HG03097 (cell line): ENCODE data around the gene AGBL4.

Experiments used
- ATAC-seq: cut with Tn5 transposase; IDR thresholded peaks from one replicate; pipeline ENCODE4 v1.9.1; 2021; ENCODE audit not compliant: unreplicated experiment, low FRiP score

The AGBL4 gene

DNA sequence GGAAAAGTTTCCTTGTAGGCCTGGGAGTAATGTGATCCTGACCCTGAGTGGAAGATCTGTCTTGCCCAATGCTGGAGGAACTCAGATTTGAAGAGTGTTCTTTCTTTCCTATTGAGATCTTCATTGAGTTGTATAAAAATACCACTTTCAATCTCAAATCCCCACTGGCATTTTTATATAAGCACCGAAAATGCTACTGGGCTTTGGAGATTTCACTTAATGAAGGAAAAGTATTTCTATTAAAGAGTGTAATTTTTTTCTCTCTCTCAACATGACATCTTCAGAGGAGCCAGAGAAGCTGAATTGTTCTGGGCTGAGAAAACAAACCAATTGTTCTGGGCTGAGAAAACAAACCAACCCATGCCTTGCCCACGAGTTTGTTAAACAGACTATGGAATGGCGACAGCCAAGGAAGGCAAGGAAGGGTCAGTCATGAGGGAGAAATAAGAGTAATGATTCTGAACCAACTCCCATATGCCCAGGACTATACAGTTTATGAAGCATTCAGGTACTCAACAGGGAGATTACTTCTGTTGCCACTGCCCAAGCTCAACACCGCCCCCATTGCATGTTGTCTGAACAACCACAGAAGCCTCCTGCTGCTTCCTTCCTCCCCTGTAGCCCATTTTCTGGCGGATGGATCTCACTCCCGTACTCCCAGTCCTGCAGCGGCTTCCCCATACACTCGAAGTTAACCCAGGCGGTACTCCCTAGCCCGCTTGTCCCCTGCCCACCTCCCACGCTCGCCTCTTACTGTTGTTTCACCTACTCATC is 1350.2 kb downstream of the AGBL4 start:
- ATAC-seq = no peak

- ATAC-seq = no peak
Measured at GRCh38 chr1:48671578-48671977, 1352.2 kb downstream of the AGBL4 start.

DNA sequence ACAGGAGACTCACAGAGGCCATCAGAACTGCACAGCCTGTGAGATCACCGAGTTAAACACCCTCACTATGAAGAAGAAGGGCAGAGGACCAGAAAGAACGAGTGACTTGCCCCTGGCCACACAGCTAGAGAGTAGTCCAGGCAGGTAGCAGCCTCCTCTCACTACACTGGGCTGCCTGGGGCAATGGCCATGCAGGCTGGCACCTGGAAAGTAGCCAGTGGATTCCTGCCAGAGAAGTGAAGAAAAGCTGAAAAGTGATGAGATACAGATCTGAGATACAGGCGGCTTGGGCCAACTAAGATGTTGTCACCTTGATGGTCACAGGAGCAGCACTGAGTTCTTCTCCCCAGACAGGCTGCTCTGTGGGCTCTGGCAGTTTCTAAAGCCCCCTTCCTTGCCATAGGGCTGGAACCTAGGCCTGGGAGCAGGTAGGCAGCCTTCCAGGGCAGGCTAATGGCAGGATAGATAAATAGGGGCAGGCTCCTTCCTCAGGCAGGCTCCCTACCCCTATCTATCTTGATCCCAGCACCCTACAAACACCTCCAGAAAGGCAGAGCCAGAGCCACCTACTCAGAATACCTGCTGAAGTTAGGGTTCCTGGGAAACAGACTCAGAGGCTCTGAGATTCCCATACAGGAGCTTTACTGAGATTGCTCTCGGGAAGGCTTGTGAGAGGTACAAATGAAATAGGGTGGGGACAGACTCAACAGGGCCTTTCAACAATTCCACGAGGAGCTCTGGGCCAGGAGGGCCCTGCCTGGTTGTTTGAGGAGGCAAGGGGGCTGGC is 1353.3 kb downstream of the AGBL4 start:
- ATAC-seq = no peak

- no peak for ATAC-seq
Measured at GRCh38 chr1:48668339-48668738, 1355.4 kb downstream of the AGBL4 start.

- ATAC-seq = no peak
Measured at GRCh38 chr1:48667782-48668181, 1356.0 kb downstream of the AGBL4 start.

GRCh38 chr1:48665708-48666407 is 1357.9 kb downstream of the AGBL4 start:
- no peak for ATAC-seq

GRCh38 chr1:48661726-48662463 is 1361.9 kb downstream of the AGBL4 start:
- no peak for ATAC-seq

- ATAC-seq = no peak
Measured at GRCh38 chr1:48659801-48660200, 1364.0 kb downstream of the AGBL4 start.

DNA sequence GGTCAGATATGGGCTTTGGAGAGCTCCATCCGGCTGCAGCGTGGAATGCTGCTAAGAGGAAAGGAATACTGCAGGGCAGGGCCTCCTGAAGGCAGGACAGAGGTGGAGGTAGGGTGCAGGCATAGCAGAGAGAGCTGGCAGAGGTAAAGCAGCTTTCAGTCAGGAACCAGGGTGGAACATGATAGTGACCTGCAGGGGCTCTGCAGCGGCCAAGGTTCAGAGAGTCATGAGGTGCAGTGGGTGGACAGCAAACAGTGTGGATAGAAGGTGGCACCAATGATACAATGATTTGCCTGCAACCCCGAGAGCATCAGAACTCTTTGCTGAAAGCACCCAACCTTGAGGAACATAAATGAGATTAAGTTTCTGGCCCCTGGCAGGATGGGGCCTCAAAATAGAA is 1366.3 kb downstream of the AGBL4 start:
- ATAC-seq = no peak

GRCh38 chr1:48654606-48655210 is 1369.0 kb downstream of the AGBL4 start:
- no peak for ATAC-seq

DNA sequence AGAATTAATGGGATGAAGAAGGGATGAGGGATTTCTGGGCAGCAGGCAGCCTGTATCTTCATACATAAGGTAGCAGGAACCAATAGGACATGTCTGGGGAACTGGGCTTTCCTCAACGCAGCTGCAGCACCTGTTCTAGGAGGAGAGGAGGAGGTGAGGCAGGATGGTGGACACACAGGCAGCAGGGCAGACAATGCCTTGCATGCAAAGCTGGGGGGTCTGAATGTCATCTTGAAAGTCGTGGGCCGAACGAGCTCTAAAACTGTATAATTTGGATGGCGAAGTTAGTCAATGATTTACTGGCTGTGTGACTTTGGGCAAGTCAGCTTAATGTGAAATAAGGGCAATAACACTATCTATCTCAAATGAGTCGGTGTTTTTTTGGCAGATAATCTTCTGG is 1371.4 kb downstream of the AGBL4 start:
- ATAC-seq = no peak

DNA sequence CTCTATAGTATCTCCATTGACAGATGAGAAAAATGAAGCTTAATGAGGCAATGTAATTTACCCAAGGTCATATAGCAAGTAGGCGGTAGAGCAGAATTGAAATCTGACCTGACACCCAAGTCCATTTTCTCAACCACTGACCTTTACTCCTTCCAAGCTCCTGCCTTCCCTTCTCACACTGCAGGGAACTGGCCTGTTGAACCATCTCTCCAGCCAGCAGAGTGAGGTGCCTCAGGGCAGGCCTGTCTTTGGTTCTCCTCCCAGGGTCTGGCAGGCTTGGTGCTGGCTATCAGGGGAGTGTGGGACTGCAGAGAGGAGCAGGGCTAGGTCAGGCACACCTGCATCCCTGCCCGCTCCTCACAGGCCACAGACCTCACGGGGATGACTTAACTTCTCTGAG is 1373.9 kb downstream of the AGBL4 start:
- no peak for ATAC-seq

DNA sequence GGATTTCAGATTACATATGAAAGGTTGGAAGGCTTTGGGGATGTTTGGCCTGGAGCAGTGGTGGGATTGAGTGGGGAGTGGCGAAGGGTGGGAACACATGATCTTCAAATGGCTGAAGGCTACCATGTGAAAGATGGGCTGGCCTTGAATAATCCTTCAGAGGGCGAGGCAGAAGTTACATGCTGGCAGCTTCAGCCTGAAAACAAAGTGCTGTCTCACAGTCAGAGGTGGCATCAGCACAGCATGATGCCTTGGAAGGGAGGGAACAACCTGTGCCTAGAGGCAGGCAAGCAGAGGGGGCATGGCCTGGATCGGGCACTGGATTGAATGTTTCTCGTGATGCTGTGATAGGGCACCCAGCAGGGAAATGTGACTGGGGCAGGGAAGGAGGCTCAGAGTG is 1377.9 kb downstream of the AGBL4 start:
- no peak for ATAC-seq

DNA sequence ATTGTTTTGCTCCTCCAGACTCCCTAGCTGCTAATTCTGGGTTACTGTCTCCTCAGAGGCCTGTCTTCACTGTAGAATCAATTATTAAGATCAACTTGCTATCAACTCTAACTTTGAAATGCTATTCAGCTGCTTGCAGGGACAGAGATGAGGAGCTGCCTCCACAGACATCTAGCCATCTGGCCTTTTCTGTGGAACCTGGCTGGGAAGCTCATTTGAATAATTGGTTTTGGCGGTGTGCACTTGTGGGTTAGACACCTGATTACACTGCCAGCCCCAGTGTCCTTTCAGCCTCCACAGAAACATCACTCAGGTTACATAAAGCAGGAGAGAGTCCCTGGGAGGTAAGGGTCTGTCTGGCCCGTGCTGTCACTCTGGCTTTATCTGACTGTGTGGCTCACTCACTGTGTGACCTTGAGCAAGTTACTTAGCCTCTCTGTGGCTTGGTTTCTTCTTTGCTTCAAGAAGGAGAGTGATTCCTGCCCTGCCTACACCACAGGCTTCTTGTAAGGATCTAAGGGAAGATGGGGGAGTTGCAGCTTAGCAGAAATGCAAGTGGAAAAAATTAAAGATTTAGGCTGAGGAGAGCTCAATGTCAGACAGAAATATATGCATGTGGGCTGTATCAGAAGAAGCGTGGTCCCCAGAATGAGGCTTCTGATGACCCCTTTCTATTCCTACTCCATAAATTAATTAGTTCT is 1378.7 kb downstream of the AGBL4 start:
- no peak for ATAC-seq

DNA sequence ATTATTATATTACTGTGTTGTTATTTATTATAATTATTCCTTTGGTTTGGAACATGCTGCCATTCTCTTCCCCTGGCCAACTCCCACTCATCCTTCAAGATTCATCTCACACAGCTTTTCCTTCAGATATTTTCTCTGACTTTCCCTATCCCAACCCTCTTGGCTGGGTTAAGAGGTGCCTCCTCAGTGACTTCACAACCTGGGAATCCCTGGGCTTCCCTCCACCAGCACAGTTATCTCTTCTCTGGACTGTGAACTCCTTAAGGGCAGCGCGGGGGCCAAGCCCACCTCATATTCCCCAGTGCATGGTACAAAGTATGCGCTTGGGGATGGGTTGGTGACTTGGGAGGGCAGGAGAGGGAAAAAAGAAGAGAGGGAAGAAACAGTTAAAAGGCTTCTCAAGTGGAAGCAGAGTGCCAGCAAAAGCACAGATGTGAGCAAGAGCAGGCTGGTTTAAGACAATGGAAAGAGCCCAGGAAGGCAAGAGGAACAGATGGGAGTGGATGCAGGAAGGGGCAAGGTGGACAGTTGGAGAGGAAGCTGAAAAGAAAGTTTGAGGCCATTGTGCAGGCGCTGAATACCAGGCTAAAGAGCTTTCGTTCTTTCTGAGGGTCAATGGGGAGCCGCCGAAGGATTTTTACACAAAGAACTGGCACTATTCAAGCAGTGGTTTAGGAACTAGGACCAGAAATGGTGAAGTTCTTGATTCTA is 1379.4 kb downstream of the AGBL4 start:
- no peak for ATAC-seq

- ATAC-seq = no peak
Measured at GRCh38 chr1:48643193-48643592, 1380.6 kb downstream of the AGBL4 start.

- no peak for ATAC-seq
Measured at GRCh38 chr1:48640836-48641492, 1382.8 kb downstream of the AGBL4 start.

DNA sequence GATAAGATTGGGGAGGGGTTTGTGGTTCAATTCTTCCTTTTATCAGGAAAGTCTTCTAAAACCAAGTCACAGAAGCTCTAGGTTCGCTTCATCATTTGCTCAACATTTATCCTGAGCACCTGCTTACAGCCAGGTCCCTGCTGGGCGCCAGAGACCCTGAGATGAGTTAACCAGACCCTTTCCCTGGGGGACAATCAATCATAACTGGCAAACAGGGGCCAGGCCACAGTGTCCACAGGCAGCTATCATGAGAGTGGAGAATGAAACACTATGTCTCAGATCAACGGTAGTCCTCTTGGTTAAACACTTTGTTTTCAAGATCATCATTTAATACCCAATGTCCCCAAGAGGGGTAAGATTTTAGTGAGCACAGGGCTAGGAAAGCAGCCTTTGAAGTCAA is 1393.9 kb downstream of the AGBL4 start:
- ATAC-seq = no peak

- no peak for ATAC-seq
Measured at GRCh38 chr1:48627486-48627885, 1396.3 kb downstream of the AGBL4 start.
